Stimulated activated CD4-positive, alpha-beta T cell treated with anti-CD3 and anti-CD28 coated beads, Interleukin-2, amount 100 ng/mL, for 4 hours (primary cell): ENCODE measurements around the gene BRCA1.
"Not testable (repeated sequence)": the region's sequence is repeated elsewhere in the genome, so short reads cannot be mapped to it uniquely, and the experiment has no call there.

Experiments
- DNase-seq: peaks from one replicate; pipeline ENCODE4 v3.0.0-alpha.2; 2020; ENCODE audit warnings: low read depth

Gene BRCA1

DNA sequence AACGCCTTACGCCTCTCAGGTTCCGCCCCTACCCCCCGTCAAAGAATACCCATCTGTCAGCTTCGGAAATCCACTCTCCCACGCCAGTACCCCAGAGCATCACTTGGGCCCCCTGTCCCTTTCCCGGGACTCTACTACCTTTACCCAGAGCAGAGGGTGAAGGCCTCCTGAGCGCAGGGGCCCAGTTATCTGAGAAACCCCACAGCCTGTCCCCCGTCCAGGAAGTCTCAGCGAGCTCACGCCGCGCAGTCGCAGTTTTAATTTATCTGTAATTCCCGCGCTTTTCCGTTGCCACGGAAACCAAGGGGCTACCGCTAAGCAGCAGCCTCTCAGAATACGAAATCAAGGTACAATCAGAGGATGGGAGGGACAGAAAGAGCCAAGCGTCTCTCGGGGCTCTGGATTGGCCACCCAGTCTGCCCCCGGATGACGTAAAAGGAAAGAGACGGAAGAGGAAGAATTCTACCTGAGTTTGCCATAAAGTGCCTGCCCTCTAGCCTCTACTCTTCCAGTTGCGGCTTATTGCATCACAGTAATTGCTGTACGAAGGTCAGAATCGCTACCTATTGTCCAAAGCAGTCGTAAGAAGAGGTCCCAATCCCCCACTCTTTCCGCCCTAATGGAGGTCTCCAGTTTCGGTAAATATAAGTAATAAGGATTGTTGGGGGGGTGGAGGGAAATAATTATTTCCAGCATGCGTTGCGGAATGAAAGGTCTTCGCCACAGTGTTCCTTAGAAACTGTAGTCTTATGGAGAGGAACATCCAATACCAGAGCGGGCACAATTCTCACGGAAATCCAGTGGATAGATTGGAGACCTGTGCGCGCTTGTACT, at the start of gene BRCA1:
TSS of gene BRCA1 (minus strand) at position 232 of the 834 bp plus-strand sequence. CDS start 1,268 bp downstream, outside the sequence.
- peak; percentile 90 for DNase-seq

DNA sequence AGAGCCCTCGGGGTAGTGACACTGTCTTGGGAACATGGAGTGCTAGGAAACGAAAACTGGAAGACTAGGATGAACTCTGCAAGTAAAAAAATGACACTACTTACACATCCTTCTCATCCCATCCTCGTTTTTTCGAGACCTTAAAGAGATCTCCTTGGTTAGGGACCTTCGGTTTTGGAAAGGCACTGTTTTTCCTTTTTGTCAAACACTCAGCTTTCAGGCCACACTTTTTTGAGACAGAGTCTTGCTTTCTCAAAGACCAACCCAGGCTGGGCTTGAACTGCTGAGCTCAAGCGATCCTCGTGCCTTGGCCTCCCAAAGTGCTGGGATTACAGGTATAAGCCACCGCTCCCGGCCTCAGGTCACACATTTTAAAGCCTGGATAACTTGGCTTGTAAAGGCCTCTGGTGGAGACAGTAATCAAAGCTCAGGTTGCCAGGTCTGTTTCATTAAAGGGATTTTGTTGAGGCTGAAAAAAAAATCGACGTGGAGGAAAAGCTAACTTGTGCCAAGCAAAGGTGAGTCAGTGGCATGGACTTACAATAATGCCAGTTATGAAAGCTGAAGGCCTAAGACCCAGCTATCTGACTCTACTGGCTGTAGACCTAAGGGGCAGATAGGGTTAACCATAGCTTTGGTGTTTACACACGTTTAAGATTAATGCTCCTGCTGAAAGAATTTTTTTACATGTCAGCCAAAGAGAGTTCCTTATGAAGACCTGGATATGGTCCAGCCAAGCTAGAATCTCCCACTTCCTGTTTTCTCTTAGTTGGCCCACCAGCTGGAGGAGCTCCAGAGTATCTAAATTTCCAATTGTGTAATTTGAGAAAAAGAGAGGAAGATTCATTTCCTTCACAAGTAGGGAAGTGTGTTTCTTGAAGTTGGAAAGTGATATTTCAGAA, 46.7 kb upstream of the BRCA1 start:
- no peak for DNase-seq

DNA sequence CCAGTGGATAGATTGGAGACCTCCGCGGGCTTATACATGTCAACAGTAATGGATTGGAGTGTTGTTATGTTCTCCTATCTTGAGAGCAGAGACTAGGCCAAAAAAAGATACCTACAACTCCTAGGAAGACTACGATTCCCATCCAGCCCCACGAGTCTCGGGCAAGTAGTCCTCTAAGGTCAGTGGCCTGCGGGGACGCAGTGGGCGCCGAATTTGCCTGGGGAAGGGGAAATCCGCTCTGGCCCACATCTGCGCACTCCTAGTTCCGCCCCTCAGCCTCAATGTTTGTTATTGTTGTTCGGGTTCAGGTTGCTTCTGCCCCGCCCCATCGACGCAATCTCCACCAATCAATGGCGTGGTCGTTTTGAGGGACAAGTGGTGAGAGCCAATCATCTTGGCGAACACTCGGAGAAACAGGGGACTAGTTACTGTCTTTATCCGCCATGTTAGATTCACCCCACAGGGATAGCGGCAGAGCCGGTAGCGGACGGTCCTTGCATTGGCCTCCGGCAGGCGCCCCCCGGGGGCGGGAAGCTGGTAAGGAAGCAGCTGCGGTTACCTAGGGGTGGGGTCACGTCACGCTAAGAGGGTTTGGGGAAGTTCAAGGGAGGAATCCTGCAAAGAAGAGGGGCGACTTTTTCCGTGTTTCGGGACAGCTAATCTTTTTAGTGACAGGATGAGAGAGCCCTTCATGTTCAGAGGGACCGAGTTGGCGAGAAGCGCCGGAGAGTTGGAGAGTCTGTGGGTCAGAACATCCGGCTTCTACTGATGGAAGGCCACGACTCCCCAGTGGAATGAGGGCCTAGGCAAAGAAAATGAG, 45.8 kb upstream of the BRCA1 start, which contains the start of gene NBR1:
TSS of gene NBR1 (plus strand) at position 449 of the 820 bp plus-strand sequence. CDS start 4,586 bp downstream, outside the sequence.
- DNase-seq = peak; percentile 90

DNA sequence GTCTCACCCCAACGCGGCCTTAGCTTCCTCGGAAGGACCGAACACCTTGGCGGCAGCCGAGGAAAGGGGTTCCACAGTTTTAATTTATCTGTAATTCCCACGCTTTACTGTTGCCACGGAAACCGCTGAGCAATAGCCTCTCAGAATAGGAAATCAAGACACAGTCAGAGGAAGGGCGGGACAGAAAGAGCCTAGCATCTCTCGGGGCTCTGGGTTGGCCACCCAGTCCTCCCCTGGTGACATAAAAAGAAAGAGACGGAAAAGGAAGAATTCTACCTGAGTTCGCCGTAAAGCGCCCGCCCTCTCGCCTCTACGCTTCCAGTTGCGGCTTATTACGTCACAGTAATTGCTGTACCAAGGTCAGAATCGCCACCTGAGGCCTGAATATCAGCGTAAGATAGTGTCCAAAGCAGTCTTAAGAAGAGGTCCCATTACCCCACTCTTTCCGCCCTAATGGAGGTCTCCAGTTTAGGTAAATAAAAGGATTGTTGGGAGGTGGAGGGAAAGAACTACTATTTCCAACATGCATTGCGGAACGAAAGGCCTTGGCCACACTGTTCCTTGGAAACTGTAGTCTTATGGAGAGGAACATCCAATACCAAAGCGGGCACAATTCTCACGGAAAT, 45.1 kb upstream of the BRCA1 start:
- peak; percentile 83 for DNase-seq

DNA sequence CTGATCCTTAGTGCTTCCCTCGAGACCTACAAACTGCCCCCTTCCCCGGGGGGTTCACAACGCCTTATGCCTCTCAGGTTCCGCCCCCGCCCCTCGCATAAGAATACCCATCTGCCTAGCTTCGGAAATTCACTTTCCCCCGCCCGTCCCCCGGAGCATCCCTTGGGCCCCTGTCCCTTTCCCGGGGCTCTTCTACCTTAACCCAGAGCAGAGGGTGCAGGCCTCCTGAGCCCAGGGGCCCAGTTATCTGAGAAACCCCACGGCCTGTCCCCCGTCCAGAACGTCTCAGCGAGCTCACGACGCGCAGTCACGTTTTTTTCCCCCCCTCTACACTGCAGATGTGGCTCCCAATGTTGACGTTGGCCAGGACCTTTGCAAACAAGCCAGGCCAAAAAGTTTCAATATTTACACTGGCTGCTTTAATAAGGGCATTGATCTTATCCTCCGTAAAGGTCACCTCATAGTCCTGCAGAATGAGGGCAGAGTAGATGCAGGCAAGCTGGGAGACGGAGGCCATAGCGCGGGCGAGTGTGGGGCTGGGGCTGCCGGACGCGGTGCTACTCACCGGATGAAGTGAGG, 44.5 kb upstream of the BRCA1 start:
- no peak for DNase-seq

DNA sequence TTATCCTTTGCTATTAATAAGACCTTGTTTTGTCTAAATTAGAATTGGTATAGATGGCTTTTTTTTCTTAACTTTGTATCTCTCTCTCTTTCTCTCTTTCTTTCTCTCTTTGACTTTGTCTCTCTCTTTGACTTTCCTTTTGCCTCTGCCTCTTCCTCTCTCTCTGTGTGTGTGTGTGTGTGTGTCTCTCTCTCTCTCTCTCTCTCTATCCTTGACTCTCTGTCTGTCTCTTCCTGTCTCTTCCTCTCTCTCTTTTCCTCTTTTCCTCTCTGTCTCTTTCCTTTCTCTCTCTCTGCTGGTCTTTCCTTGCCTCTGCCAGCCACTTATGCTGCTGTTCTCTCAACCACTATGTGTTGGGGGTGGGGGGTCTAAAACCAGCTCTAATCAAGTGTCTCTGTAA, 40.8 kb upstream of the BRCA1 start:
- not testable (repeated sequence) for DNase-seq

DNA sequence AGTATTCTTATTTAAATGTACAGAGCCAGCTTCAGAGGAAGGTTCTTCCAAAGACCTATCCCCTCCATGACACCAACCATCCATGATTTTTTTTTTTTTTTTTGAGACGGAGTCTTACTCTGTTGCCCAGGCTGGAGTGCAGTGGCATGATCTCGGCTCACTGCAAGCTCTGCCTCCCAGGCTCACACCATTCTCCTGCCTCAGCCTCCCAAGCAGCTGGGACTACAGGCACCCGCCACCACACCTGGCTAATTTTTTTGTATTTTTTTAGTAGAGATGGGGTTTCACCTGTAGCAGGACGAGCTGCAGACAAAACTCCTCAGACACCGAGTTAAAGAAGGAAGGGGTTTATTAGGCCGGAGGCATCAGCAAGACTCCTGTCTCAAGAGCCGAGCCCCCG, 34.8 kb upstream of the BRCA1 start:
- not testable (repeated sequence) for DNase-seq

DNA sequence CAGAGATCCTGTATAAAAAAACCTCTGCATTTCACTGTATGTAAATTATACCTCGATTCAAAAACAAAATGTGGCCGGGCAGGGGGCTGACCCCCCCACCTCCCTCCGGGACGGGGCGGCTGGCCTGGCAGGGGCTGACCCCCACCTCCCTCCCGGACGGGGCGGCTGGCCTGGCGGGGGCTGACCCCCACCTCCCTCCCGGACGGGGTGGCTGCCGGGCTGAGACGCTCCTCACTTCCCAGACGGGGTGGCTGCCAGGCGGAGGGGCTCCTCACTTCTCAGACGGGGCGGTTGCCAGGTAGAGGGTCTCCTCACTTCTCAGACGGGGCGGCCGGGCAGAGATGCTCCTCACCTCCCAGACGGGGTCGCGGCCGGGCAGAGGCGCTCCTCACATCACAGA, 34.1 kb upstream of the BRCA1 start:
- not testable (repeated sequence) for DNase-seq

DNA sequence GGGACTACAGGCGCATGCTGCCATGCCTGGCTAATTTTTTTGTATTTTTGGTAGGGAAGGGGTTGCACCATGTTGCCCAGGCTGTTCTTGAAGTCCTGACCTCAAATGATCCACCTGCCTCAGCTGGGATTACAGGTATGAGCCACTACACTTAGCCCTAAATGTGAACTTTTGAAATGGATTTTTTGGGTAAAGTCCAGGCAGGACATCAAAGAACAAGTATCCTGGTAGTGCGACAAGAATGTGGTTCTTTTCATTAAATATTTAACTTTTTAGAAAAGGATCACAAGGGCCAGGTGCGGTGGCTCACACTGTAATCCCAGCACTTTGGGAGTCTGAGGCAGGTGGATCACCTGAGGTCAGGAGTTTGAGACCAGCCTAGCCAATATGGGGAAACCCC, 30.5 kb upstream of the BRCA1 start:
- DNase-seq = no peak

DNA sequence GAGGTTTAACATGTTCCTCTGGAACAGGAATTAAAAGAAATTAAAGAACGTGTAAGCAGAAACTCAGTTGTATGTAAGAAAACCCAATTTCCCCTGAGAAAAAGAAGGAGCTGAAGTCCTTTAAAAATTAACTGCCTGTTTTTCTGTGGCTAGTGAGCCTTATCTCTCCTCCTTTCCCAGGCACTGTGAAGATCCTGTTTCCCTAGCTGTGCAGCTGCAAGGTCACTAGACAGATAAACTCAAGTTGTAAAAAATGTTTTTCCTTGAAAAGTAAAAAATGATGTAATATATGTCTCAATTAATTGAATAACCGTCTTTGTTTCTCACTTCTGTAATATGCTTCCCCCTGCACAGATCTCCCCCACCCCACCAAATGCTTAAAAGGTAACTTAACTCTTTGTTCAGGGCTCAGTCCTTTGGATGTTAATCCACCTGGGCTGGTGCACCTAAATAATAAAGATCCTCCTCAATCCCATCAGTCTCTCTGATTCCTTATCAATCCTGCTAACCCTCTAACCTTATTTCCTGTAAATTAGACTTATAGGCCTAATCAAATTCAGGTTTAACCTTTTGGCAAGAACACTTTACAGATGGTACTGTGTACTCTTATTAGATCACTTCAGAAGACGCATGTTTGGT, 28.2 kb upstream of the BRCA1 start:
- not testable (repeated sequence) for DNase-seq

DNA sequence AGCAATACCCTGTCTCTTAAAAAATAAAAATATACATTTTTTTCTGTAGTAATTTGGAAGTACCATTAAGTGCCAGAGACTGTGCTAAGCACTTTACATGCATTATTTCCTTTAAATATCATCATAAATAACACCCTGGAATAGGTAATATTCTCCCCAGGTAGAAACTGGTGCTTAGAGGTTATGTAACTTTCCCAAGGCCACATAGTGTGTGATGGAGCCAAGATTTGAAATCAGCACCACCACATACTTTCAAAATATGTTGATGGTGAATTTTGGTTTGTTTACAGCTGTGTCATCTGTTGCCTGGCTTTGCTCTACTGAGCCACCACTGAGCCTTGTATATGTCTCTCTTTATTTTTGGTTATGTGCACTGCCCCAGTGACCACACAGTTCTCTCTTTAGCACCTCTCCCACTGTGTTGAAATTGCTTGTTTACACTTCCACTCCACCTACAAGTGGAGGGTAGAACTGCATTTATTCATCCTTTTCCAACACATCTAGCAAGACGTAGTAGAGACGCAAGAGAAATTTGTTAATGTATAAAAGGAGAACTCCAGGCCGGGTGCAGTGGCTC, 26.8 kb upstream of the BRCA1 start:
- DNase-seq = no peak

DNA sequence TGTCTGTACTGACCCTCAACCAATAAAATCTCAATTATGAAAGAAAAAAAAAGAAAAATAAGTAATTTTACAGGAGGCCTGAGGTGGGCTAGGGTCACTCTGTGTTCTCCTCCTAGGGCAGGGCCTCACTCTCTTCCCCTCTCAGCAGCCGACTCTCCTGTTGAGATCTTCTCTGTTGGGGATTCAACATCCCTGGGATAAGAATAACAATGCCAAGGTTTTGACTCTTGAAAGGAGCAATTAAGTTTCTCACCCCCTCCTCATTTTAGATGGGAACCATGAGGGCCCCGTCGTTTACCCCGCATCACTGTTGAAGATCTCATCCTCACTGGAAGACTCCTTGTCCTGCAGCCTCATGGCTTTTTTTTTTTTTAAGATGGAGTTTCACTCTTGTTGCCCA, 21.5 kb upstream of the BRCA1 start:
- DNase-seq = no peak

DNA sequence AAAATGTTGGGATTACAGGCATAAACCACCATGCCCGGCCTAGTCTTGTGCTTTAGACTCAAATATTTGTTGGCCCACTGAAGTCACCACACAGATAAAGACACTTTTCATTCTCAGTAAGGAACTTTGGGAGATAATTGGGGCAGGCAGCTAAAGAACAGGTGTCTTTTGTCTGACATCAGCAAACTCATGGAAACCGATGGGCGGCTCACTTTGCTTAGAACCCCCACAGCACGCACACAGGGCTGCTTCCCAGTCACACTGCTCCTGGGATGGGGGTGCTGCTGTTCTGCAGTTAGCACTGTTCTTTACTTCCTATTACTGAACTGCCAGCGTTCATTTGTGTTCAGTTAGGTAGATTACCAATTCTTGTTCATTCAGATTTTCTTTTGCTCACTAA, 18.0 kb upstream of the BRCA1 start:
- DNase-seq = no peak

DNA sequence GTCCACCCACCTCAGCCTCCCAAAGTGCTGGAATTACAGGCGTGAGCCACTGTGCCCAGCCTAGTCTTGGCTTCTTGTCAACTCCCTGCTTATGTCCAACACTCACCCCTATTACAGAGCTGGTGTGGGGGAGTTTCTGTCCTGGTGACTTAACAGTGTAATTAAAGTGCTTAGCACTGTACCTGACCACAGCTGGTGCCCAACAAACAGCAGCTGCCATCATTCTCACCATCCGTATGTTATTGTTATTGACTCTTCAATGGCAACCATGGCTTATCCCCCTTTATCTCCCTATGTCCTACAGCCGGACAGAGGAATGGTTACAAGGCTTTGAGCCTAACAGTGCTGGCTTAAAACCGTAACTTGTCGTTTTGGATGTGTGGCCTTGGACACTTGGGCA, 17.0 kb upstream of the BRCA1 start:
- DNase-seq = no peak

DNA sequence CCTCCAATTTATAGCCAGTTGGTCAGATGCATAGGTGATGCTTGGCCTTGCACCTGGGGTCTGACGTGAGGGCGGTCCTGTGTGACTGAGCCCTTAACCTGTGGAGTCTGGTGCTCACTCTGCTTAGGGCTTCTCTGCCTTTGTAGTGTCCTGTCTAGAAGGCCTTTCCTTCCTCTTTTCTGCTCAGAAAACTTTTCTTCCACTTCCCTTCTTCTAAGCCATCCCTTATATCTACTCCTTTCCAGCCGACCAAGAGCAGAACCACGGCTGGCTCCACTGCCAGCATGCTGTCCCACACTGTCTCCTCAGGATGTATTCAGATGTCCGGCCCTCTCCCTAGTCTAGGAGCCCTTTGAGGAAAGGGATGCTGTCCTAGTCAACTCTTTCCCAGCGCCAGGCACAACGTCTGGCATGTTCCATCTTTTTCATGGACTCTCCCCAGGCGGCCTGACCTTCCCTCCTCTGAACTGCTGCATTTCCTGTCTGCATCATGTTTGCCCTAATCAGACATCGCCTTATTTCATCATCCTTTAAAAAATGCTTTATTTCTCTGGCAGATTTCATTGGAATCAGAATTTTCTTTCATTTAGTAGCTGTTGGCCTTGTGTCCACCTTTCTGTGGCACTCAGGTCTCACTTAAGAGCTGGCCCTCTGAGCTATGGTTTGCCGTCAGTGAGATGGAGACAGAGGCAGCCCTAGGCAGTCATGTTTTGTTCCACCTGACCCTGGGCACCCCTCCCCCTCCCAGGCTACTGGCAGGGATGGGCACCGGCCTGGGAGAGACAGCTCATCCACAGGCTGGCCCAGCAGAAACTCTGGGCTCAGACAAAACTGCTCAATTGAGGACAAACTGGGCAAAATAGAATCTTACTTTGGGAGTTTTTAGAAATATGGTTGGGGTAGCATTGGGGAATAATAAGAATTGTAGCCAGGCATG, 15.5 kb upstream of the BRCA1 start:
- DNase-seq = no peak

DNA sequence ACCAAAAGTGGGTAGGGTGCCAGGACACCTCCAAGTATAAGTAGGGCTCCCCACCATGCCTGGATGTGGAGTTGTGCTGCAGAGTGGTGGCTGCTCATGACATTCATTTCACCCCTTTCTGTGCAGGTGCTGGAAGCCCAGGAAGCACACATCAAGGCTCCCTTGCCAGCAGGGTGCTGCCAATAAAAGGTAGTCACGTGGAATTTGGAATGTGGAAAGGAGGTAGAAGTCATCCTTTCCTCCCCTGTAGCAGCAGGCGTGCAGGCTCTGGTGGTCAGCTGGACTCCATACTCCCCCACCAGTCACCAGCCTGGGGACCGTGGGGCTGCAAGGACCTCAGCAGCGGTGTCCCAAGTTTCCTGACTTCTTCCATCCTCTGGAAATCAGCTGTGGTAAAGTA, 13.4 kb upstream of the BRCA1 start:
- not testable (repeated sequence) for DNase-seq

DNA sequence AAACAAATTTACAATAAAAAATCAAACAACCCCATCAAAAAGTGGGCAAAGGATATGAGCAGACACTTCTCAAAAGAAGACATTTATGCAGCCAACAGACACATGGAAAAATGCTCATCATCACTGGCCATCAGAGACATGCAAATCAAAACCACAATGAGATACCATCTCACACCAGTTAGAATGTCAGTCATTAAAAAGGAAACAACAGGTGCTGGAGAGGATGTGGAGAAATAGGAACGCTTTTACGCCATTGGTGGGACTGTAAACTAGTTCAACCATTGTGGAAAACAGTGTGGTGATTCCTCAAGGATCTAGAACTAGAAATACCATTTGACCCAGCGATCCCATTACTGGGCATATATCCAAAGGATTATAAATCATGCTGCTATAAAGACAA, 11.4 kb upstream of the BRCA1 start:
- DNase-seq = not testable (repeated sequence)

DNA sequence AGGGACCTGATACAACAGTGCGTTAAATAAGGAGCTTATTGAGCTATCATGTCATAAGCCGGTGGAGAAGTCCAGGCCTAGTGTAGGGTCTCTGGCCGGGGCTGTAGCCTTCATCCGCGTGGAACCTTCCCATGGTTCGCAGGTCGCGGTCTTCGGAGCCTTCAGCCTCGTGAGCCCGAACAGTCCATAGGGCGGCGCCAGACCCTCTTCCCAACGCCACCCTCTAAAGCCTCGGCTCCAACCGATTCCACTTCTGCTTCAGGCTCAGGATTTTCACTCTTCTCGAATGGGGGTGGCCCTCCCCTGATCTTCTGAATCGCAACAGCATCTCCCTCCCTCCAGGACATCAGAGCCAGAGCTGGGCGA, 10.3 kb upstream of the BRCA1 start:
- no peak for DNase-seq

DNA sequence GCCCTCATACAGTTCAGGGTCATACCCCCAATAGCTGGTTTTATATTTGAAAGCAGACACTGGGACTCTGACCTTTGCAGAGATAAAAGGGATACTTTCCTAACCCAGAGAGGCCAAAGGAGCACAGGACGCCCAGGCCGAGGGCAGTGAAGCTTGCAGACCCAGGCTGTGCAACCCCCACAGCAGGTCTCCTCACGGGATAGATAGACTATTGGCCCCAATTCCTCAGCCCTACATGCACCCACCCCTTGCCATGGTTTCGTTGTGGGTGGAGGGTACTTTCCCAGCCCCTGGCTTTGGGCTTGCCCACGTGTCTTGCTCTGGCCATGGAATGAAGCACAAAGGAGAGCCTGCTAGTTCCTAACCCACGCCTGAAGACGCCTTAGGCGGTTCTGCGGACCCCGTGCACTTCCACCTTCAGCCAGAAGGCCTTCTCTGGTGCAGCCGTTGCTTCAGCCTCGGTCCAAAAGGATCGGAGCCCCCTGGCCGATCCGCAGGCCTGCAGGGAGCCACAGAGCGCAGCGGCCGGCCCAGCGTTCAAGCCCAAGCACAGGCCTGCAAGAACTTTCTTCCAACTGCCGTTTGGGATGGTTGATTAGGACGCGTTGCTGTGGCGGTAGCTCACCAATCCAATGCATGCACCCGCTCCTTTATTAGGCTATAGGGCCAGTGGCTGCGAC, 9.8 kb upstream of the BRCA1 start:
- no peak for DNase-seq
